SHP77 treated with DMSO at 0.1 percent for 48 hours (cell line): Measurements from ENCODE around the gene RPAP2.
"Not testable (repeated sequence)": the region's sequence is repeated elsewhere in the genome, so short reads cannot be mapped to it uniquely, and the experiment has no call there.

Experiments
- DNase-seq: peaks from one replicate; lab custom pipeline; 2025; lab: John Stamatoyannopoulos, UW

RPAP2 gene

DNA sequence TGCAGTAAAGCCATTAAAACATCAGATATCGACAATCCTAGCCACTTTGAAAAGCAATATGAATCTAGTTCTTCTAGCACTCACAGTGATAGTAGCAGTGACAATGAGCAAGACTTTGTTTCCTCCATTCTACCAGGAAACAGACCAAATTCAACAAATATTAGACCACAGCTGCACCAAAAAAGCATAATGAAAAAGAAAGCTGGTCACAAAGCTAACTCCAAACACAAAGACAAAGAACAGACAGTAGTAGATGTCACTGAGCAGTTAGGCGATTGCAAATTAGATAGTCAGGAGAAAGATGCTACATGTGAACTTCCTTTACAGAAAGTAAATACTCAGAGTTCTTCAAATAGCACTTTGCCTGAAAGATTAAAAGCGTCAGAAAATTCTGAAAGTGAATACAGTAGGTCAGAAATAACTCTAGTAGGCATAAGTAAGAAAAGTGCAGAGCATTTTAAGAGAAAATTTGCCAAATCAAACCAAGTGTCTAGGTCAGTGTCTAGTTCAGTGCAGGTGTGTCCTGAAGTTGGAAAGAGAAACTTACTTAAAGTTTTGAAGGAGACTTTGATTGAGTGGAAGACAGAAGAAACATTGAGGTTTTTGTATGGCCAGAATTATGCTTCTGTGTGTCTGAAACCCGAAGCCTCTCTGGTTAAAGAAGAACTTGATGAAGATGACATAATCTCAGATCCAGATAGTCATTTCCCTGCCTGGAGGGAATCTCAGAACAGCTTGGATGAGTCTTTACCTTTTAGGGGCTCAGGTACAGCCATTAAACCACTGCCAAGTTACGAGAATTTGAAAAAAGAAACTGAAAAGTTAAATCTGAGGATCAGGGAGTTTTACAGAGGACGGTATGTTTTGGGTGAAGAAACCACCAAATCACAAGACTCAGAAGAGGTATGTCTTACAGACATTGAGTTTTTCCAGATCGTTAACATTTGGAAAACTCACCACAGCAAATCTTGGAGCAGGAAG, 24.9 kb downstream of the RPAP2 start:
- no peak for DNase-seq

- no peak for DNase-seq
Measured at GRCh38 chr1:92324784-92325183, 25.9 kb downstream of the RPAP2 start.

GRCh38 chr1:92326681-92327080, 27.8 kb downstream of the RPAP2 start:
- DNase-seq: no peak

DNA sequence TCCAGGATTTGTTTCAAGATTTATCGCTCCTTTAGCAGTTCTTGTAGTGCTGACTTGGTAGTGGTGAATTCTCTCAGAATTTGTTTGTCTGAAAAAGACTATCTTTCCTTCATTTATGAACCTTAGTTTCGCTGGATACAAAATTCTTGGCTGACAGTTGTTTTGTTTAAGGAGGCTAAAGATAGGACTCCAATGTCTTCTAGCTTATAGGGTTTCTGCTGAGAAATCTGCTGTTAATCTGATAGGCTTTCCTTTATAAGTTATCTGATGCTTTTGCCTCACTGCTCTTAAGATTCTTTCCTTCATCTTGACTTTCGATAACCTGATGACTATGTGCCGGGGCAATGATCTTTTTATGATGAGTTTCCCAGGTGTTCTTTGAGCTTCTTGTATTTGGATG, 28.9 kb downstream of the RPAP2 start:
- no peak for DNase-seq

- no peak for DNase-seq
Measured at GRCh38 chr1:92329347-92330129, 30.7 kb downstream of the RPAP2 start.

- DNase-seq: no peak
Measured at GRCh38 chr1:92333668-92334067, 34.8 kb downstream of the RPAP2 start.

DNA sequence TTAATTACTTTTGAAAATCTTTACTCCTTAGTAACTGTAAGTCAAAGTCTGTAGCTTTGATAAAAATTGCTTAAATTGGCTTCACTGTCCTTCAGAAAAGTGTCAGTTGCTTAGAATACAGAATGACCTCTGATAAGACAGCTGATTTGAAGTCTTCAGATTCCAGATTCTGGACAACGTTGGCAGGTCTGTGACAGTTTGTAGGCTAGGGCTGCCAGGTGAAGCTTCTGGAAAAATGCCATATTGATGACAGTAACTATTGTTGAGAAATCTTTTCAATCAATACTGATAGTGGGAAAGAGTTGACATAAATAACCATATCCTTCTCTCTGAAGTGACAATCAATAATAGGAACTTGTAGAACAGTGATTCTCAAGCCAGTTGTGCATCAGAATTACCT, 41.3 kb downstream of the RPAP2 start:
- no peak for DNase-seq

- DNase-seq: no peak
Measured at GRCh38 chr1:92342401-92342800, 43.5 kb downstream of the RPAP2 start.

GRCh38 chr1:92343061-92343460, 44.2 kb downstream of the RPAP2 start:
- no peak for DNase-seq

DNA sequence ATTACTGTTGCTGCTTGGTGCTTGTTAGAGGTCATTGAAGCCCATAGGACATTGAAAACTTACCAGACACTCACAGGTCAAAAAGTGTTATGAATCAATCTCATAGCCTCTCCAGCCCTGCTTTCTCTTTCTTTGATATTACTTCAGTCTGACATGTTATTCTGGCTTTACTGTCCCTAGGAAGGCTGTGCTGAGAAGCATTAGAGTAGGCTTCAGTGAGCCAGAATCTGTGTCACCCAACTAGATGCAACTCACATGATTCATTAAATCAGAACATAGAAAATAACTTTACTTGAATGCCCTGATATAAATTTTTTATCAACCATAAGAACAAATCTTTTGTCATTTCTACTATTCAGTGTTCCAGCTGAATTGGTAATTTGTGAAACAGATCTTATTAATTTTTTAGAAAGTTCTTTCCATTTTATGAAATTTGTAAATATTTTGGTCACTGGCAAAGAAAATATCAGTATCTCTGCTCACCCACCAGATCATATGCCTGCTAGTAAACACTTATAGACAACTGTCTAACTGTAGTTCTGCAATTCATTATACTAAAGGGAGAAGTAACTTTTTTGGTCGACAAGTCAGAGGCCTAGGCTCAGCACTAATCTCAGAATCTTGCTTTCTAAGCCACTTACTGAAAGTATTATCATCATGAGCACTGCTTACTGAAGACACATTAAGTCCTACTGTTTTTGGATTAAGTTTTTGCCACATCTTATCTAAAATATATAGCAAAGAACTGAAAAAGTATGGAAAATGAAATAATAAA, 48.2 kb downstream of the RPAP2 start:
- no peak for DNase-seq

- no peak for DNase-seq
Measured at GRCh38 chr1:92352856-92353255, 54.0 kb downstream of the RPAP2 start.

GRCh38 chr1:92354259-92354658, 55.4 kb downstream of the RPAP2 start:
- no peak for DNase-seq

- no peak for DNase-seq
Measured at GRCh38 chr1:92356956-92357355, 58.1 kb downstream of the RPAP2 start.

DNA sequence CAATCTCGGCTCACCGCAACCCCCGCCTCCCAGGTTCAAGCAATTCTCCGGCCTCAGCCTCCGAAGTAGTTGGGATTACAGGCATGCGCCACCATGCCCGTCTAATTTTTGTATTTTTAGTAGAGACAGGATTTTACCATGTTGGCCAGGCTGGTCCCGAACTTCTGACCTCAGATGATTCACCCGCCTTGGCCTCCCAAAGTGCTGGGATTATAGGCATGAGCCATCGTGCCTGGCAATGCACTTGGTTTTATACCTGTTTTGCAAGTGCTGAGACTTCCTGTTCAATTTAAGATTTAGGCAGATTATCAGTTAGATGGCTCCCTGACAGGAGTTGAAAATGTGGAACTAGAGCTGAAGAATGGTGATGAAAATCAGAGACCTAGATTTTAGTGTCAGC, 60.5 kb downstream of the RPAP2 start:
- DNase-seq: not testable (repeated sequence)

- no peak for DNase-seq
Measured at GRCh38 chr1:92359986-92360385, 61.1 kb downstream of the RPAP2 start.

- DNase-seq: no peak
Measured at GRCh38 chr1:92362970-92363369, 64.1 kb downstream of the RPAP2 start.

GRCh38 chr1:92363401-92363800, 64.5 kb downstream of the RPAP2 start:
- no peak for DNase-seq

DNA sequence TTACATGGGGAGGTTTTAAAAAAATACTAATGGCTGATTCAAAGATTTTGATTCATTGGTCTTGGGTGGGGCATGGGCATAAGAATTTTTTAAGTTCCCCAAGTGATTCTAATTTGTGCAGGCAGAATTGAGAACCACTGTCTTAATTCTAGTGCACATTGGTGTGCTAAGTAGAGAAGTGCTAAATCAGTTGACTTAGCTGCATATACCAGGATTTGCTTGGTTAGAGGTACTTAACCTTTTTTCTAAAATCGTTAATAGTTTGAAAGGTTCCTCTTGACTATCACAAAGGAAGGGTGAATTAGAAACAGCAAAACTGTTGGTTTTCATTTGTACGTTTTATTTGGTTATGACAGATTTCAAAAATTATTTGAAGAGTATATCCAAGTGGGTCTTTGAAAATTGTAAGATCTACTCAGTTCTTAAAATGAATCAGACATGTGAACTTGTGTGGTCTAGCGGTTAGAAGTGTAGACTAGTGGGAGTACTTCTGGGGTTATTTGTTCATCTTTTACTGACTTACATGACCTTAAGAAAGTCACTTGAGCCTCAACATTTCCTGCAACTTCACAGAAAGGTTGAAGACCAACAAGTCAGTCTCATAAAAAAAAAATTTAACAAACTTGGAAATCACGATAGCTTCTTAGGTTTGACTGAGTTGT, 66.7 kb downstream of the RPAP2 start:
- no peak for DNase-seq

- DNase-seq: no peak
Measured at GRCh38 chr1:92366040-92366395, 67.2 kb downstream of the RPAP2 start.

DNA sequence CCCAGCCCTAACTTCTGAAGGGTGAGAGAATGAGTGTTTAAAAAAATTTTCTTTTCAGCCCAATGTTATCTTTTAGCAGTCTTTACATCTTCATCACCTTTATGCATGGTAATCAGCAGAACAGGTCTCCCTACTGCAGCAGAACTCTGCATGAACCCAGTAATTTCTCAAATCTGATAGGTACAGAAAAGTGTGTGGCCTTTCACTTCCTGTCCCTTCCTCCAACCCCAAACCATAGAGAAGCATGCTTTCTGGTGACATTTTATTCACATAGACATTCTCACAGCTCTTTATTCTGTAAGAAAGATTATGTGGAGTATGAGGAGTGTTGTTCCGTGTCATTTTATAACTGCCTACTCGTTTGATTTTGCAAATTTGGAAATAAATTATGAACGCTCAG, 68.6 kb downstream of the RPAP2 start:
- DNase-seq: no peak

- DNase-seq: no peak
Measured at GRCh38 chr1:92372164-92372563, 73.3 kb downstream of the RPAP2 start.

DNA sequence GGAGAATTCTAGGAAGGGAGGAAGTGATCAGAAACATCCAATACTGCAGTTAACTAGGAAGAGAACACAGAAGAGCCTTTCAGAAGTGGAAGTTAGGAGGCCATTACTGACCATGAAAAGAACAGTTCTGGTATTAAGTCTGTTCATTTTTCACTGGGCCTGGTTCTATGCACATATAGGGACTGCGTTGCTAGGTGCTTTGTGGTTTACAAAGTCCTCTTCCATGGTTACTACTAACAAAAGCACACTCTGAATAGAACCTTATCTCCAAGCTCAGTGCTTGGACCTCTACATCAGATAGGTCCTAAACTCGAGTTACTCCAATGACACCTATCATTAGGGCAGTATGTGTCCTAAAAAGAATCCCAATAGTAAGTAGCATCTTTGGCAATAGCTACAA, 75.4 kb downstream of the RPAP2 start:
- DNase-seq: no peak
